ENCODE results near the gene PEX1.
"Not testable (repeated sequence)": the region's sequence is repeated elsewhere in the genome, so short reads cannot be mapped to it uniquely, and the experiment has no call there.

PEX1 gene

DNA sequence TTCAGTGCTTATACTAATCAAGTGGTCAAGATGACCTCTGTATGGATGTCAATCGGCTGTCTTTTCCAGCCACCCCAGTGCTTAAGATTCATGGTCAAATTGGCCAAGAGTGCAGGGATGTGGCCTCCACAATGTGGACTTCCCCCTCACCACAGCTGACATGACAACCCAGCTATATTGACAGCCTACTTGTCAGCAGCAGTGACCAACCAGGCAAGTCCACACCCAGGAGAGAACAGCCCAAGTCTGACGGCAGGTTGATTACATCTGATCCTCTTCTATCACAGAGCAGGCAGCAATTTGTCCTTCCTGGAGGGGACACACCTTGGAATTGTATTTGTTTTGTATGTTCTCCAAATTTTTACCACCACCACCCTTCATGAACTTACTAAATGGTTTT lies 42.3 kb downstream of the PEX1 start:
- FAIRE-seq (no peak), DNase-seq (ENCODE audit: insufficient read length, low spot score) (no peak)
- TF ChIP-seq, protein P1, sequence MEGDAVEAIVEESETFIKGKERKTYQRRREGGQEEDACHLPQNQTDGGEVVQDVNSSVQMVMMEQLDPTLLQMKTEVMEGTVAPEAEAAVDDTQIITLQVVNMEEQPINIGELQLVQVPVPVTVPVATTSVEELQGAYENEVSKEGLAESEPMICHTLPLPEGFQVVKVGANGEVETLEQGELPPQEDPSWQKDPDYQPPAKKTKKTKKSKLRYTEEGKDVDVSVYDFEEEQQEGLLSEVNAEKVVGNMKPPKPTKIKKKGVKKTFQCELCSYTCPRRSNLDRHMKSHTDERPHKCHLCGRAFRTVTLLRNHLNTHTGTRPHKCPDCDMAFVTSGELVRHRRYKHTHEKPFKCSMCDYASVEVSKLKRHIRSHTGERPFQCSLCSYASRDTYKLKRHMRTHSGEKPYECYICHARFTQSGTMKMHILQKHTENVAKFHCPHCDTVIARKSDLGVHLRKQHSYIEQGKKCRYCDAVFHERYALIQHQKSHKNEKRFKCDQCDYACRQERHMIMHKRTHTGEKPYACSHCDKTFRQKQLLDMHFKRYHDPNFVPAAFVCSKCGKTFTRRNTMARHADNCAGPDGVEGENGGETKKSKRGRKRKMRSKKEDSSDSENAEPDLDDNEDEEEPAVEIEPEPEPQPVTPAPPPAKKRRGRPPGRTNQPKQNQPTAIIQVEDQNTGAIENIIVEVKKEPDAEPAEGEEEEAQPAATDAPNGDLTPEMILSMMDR (IDR thresholded peaks at IDR 0.05; ENCODE audit: insufficient read depth, missing control alignments): no peak

DNA sequence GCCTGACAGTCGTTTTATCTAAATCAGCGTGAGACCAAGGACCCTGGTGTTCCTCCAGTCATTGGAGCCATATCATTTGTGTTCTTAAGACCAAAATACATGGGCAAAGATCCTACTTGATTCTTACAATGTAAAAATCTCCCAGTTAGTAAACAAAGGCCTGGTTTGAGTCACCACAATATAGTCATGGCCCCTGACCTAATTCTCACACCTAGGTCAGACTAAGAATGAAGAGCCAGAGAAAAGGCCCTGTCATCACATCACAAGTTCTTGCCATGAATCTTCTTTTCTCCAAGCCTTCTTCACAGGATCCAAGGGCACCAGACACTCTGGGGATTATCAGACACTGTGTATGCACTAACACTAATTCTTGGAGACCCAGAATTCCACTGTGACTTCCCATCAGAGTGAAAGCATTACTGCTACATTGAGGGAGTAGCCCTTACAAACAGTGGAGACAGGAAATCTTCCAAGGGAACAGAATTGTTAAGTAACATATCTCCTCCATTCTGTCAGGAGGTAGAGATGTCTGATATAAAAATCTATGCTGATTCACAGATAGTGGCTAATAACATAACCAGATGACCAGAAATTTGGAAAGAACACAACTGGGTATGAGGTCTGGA lies 42.9 kb downstream of the PEX1 start:
- DNase-seq (ENCODE audit: insufficient read length, low spot score) (no peak), FAIRE-seq (no peak)
- TF ChIP-seq, protein P1 (IDR thresholded peaks at IDR 0.05; ENCODE audit: insufficient read depth, missing control alignments): no peak

DNA sequence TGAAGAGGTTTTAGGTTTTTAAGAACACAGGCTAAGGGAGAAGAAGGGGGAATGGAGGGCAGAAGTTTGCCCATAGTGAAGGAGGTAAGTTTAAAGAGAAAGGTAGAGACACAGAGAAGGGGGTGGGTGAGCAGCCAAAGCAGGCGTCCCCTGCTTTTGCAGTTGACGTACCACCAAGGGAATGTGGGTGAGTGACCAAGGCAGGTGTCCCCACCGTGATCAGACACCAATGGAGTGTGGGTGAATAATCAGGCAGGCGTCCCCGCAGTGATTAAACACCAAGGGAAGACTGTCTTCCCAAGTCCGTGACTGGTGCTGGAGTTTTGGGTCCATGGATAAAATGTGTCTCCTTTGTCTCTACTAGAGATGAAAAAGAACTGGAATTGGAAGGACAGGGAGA lies 44.1 kb downstream of the PEX1 start:
- not testable (repeated sequence) for DNase-seq (ENCODE audit: insufficient read length, low spot score); FAIRE-seq

DNA sequence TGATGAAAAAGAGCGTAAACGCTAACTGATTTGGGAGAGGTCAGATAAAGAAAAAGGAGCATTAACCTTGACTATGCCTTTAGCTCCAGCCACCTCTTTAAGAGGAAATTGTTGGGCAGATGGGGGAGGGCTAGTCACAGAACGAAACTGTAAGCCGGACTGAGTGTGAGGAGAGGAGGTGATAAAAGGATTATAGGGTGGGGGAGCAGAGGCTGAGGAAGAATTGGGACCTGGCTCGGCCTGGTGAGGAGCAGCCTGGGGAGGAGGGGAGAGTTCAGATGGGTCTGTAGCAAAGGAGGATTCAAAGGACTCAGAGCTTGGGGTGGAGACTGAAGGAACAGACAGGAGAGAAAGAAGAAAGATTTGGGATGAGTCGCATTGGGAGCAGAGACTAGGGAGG lies 44.7 kb downstream of the PEX1 start:
- not testable (repeated sequence) for DNase-seq (ENCODE audit: insufficient read length, low spot score); FAIRE-seq

DNA sequence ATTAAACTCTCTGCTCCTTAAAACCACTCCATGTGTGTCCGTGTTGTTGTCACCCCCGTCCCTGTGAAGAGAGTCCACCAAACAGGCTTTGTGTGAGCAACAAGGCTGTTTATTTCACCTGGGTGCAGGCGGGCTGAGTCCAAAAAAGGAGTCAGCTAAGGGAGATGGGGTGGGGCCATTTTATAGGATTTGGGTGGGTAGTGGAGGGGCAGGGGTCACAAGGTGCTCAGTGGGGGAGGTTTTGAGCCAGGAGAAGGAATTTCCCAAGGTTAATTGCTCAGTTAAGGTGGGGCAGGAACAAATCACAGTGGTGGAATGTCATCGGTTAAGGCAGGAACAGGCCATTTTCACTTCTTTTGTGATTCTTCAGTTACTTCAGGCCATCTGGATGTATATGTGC lies 49.2 kb downstream of the PEX1 start:
- not testable (repeated sequence) for FAIRE-seq; DNase-seq (ENCODE audit: insufficient read length, low spot score)

DNA sequence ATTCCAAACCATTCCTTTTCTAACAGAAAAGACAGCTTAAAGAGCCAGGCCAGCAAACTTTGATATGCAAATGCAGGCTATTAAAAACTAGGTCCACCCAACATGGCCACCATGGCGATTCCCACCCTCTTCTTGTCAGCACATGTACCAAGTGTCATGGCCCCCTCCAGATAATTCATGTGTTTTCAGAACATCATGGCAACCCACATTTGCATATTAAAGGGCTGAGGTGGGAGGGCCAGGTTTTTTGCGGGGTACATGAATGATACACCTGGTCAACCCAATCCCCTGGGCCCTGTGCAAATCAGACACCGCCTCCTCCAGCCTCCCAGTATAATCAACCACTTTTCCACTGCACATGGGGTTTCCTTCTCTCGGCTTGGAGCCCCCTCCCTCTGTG lies 49.6 kb downstream of the PEX1 start:
- TF ChIP-seq, protein P1 (IDR thresholded peaks at IDR 0.05; ENCODE audit: insufficient read depth, missing control alignments): no peak
- no peak for FAIRE-seq
- DNase-seq (ENCODE audit: insufficient read length, low spot score): no peak

DNA sequence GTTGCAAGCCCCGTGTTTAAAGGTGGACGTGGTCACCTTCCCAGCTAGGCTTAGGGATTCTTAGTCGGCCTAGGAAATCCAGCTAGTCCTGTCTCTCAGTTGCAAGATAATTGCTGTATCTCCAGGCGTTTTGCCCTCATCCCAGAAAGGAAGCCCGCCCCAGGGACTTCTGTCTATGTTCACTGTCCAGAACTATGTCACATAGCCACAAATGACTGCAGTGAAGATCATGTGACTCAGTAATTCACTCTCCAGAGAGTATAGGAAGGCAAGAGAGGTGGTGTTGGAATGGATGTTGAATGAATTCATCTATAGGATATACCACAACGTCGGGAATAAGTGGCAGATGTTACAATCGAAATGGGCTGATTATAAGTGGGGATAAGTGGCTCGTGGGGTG lies 50.2 kb downstream of the PEX1 start:
- DNase-seq (ENCODE audit: insufficient read length, low spot score) (no peak), FAIRE-seq (no peak)
- TF ChIP-seq, protein P1 (IDR thresholded peaks at IDR 0.05; ENCODE audit: insufficient read depth, missing control alignments): no peak

DNA sequence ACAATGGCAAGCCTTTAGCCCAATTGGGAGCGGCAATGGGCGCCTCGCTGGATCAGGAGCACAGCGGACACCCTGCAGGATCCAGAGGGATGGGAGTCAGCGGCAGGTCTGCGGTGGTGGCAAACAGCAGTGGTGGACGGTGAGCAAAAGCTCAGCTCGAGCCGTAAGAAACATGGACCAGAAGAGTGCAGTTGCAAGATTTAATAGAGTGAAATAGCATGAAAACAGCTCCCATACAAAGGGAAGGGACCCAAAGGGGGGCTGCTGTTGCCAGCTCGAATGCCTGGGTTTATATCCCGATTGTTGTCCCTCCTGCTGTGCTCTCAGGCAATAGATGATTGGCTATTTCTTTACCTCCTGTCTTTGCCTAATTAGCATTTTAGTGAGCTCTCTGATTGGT lies 50.6 kb downstream of the PEX1 start, which contains the start of gene ERVW-1:
Gene ERVW-1 (minus strand): TSS at position 266 of the 400 bp plus-strand sequence. CDS start 7,565 bp downstream, outside the sequence.
- not testable (repeated sequence) for DNase-seq (ENCODE audit: insufficient read length, low spot score); FAIRE-seq

DNA sequence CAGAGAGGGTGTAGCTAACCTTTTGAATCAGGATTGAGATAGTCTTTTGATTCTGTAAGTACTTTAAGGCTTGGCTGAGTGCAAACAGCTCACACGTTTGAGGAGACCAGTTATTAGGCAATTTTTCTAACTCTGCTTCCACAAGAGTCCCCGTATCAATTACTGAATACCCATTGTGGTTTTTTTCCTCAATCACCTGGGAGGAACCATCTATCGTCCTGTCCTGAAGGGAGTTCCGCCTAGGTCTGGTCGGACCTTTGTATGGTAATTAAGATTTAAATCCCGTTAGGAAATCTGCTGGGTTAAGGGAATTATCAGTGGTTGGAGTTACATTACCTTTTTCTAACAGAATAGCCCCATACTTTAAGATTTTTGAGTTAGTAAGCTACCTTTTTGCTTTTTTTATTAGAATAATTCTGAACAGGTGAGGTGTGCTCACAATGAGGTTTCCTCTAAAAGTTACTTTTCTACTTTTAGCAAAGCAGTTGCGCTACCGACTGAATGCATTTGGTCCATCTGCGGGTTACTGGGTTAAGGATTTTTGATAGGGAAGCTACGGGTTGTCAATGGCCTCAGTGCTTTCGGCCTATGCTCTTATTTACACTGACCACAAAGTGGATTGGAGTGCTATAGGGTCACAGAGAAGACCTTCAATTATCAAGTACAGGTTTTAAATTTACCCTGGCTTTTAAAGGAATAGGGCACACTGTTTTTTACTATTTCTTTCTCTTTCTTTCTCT lies 52.3 kb downstream of the PEX1 start:
- FAIRE-seq; DNase-seq (ENCODE audit: insufficient read length, low spot score): not testable (repeated sequence)

DNA sequence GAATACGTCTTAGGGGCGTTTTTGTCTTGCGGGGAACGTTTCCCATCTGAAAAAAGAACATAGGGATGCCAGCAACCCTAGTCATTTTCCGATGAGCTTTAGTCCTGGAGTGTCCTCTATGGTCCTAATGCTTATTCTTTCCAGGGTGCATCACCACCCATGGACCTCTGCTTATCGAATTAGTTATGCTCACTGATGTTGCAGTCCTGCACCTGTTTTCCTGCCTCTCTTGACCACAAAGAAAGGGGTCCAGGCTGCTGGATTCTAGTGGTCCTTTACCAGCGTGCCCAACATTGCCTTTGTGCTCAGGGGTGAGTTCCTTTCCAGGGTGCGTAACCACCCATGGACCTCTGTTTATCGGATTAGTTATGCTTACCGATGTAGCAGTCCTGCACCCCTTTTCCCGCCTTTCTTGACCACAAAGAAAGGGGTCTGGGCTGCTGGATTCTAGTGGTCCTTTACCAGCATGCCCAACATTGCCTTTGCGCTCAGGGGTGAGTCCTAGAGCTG lies 53.0 kb downstream of the PEX1 start:
- not testable (repeated sequence) for DNase-seq (ENCODE audit: insufficient read length, low spot score); FAIRE-seq

DNA sequence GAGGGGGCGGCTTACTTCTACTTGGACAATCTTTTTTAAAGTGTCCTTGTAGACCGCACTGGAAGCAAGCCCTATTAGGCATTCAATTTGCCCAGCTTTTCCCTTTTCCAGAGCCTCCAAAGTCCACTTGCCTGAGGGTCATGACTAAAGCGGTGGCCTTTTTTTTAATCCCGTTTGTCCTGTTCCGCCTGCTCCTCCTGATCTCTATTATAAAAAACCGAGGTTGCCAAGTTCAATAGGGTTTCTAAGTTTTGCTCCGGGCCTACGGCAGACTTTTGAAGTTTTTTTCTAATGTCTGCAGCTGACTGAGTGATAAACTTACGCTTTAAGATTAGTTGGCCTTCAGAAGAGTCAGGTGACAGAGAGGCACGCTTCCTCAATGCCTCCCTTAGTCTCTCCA lies 54.3 kb downstream of the PEX1 start:
- not testable (repeated sequence) for DNase-seq (ENCODE audit: insufficient read length, low spot score); FAIRE-seq

DNA sequence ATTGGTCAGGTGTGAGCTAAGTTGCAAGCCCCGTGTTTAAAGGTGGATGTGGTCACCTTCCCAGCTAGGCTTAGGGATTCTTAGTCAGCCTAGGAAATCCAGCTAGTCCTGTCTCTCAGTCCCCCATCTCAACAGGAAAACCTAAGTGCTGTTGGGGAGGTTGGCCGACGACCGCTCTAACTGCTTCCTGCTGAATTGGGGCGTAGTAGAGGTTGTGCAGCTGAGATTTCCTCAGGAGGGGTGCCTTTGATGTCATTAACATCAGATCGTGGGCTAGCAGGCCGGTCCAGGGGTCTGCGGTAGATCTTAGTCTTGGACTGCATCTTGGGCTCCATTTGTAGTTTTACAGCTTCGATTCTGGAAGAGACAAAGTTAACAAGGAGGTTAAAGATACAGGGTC lies 59.7 kb downstream of the PEX1 start:
- not testable (repeated sequence) for FAIRE-seq; DNase-seq (ENCODE audit: insufficient read length, low spot score)

All from D721Med (cell line).